ENCODE measurements around the gene ZMYM5.
"Not testable (repeated sequence)": the region's sequence is repeated elsewhere in the genome, so short reads cannot be mapped to it uniquely, and the experiment has no call there.

The ZMYM5 gene

GRCh38 chr13:19860884-19861655 lies 2.4 kb downstream of the ZMYM5 start:
- H3K27ac Mint-ChIP-seq = peak overlapping the region; percentile 99
- H3K36me3 Mint-ChIP-seq = peaks cover 41% of the 10 kb centered on the region
- peaks cover 4% of the 10 kb centered on the region for H3K9me3 Mint-ChIP-seq
- CTCF ChIA-PET = interaction anchor here (0.9 to 1.1 kb wide), 3 partner anchors 20 to 79 kb away, joined by 3 to 4 read pairs (median 3); partner anchors contain the start of gene PSPC1
- peaks cover 44% of the 10 kb centered on the region for H3K4me1 Mint-ChIP-seq
- H3K27me3 Mint-ChIP-seq = no peaks in the 10 kb centered on the region
- peak; percentile 34 for DNase-seq
- H3K4me3 Mint-ChIP-seq = peak overlapping the region; percentile 99

GRCh38 chr13:19857637-19858036 lies 5.8 kb downstream of the ZMYM5 start:
- H3K36me3 Mint-ChIP-seq = peaks cover 40% of the 10 kb centered on the region
- DNase-seq, H3K9me3 Mint-ChIP-seq, H3K27me3 Mint-ChIP-seq, H3K27ac Mint-ChIP-seq, CTCF ChIA-PET, H3K4me3 Mint-ChIP-seq: not testable (repeated sequence)
- peaks cover 32% of the 10 kb centered on the region for H3K4me1 Mint-ChIP-seq

- Mint-ChIP-seq H3K27ac (no peak overlapping the region), H3K4me1 (peaks cover 14% of the 10 kb centered on the region), H3K36me3 (peaks cover 26% of the 10 kb centered on the region), H3K9me3 (peaks cover 4% of the 10 kb centered on the region), H3K27me3 (no peaks in the 10 kb centered on the region), H3K4me3 (no peak overlapping the region)
- no peak for DNase-seq
- CTCF ChIA-PET = interaction anchor here (0.5 to 0.6 kb wide), 2 partner anchors 14 to 66 kb away, joined by 3 read pairs; no protein-coding TSS in a partner anchor
Observed at GRCh38 chr13:19852766-19853165, 10.7 kb downstream of the ZMYM5 start.

GRCh38 chr13:19845758-19846157 lies 17.7 kb downstream of the ZMYM5 start:
- Mint-ChIP-seq H3K27me3 (no peaks in the 10 kb centered on the region), H3K4me1 (peaks cover 7% of the 10 kb centered on the region)
- CTCF ChIA-PET = no interaction called here

GRCh38 chr13:19838865-19839275 lies 24.6 kb downstream of the ZMYM5 start:
- Mint-ChIP-seq H3K27ac (no peak overlapping the region), H3K36me3 (peaks cover 45% of the 10 kb centered on the region), H3K4me3 (no peak overlapping the region), H3K27me3 (no peaks in the 10 kb centered on the region), H3K4me1 (peaks cover 2% of the 10 kb centered on the region), H3K9me3 (no peaks in the 10 kb centered on the region)
- CTCF ChIA-PET = no interaction called here
- DNase-seq = no peak

More at GRCh38 chr13:19845758-19846157, 17.7 kb downstream of the ZMYM5 start:
- no peak for DNase-seq
- Mint-ChIP-seq H3K27ac (peak overlapping the region; percentile 7), H3K36me3 (peaks cover 20% of the 10 kb centered on the region), H3K4me3 (no peak overlapping the region), H3K9me3 (no peaks in the 10 kb centered on the region)

- H3K36me3 Mint-ChIP-seq = peaks cover 50% of the 10 kb centered on the region
- no peaks in the 10 kb centered on the region for H3K27me3 Mint-ChIP-seq
- CTCF ChIA-PET = no interaction called here
Observed at GRCh38 chr13:19836472-19836871, 27.0 kb downstream of the ZMYM5 start.

GRCh38 chr13:19834704-19835103 lies 28.7 kb downstream of the ZMYM5 start:
- Mint-ChIP-seq H3K27ac (no peak overlapping the region), H3K4me1 (no peaks in the 10 kb centered on the region), H3K27me3 (no peaks in the 10 kb centered on the region), H3K9me3 (no peaks in the 10 kb centered on the region), H3K36me3 (peaks cover 53% of the 10 kb centered on the region), H3K4me3 (no peak overlapping the region)
- no peak for DNase-seq
- CTCF ChIA-PET = no interaction called here

More at GRCh38 chr13:19836472-19836871, 27.0 kb downstream of the ZMYM5 start:
- Mint-ChIP-seq H3K4me3 (no peak overlapping the region), H3K9me3 (no peaks in the 10 kb centered on the region), H3K27ac (no peak overlapping the region), H3K4me1 (peaks cover 2% of the 10 kb centered on the region)
- DNase-seq = no peak

- Mint-ChIP-seq H3K4me1 (no peaks in the 10 kb centered on the region), H3K36me3 (peaks cover 41% of the 10 kb centered on the region), H3K27me3 (no peaks in the 10 kb centered on the region), H3K27ac (no peak overlapping the region), H3K9me3 (no peaks in the 10 kb centered on the region), H3K4me3 (no peak overlapping the region)
- no peak for DNase-seq
- CTCF ChIA-PET = no interaction called here
Observed at GRCh38 chr13:19822673-19823072, 40.8 kb downstream of the ZMYM5 start.

- Mint-ChIP-seq H3K4me3 (no peak overlapping the region), H3K9me3 (no peaks in the 10 kb centered on the region), H3K27me3 (no peaks in the 10 kb centered on the region), H3K4me1 (no peaks in the 10 kb centered on the region), H3K36me3 (peaks cover 25% of the 10 kb centered on the region), H3K27ac (no peak overlapping the region)
- CTCF ChIA-PET = interaction anchor here (1.2 to 1.7 kb wide), 2 partner anchors 11 to 75 kb away, joined by 3 to 5 read pairs; no protein-coding TSS in a partner anchor
- peak; percentile 47 for DNase-seq
Observed at GRCh38 chr13:19818223-19818842, 45.1 kb downstream of the ZMYM5 start.

GRCh38 chr13:19817510-19818158 lies 45.8 kb downstream of the ZMYM5 start:
- Mint-ChIP-seq H3K36me3 (peaks cover 21% of the 10 kb centered on the region), H3K27ac (no peak overlapping the region), H3K9me3 (no peaks in the 10 kb centered on the region), H3K4me3 (no peak overlapping the region), H3K4me1 (no peaks in the 10 kb centered on the region), H3K27me3 (no peaks in the 10 kb centered on the region)
- CTCF ChIA-PET = interaction anchor here (0.7 to 1.7 kb wide), 3 partner anchors 11 to 74 kb away, joined by 3 to 5 read pairs (median 3); no protein-coding TSS in a partner anchor
- no peak for DNase-seq

- Mint-ChIP-seq H3K27ac (no peak overlapping the region), H3K36me3 (peaks cover 23% of the 10 kb centered on the region), H3K9me3 (no peaks in the 10 kb centered on the region), H3K4me1 (no peaks in the 10 kb centered on the region), H3K27me3 (no peaks in the 10 kb centered on the region), H3K4me3 (no peak overlapping the region)
- CTCF ChIA-PET = interaction anchor here (0.7 to 1.7 kb wide), 2 partner anchors 10 to 12 kb away, joined by 3 to 5 read pairs; no protein-coding TSS in a partner anchor
- DNase-seq = no peak
Observed at GRCh38 chr13:19817106-19817505, 46.3 kb downstream of the ZMYM5 start.

- DNase-seq, CTCF ChIA-PET, H3K4me3 Mint-ChIP-seq, H3K27me3 Mint-ChIP-seq, H3K9me3 Mint-ChIP-seq, H3K27ac Mint-ChIP-seq, H3K4me1 Mint-ChIP-seq: not testable (repeated sequence)
- peaks cover 21% of the 10 kb centered on the region for H3K36me3 Mint-ChIP-seq
Observed at GRCh38 chr13:19815842-19816241, 47.6 kb downstream of the ZMYM5 start.

GRCh38 chr13:19810996-19811881 lies 52.2 kb downstream of the ZMYM5 start:
- Mint-ChIP-seq H3K4me3 (no peak overlapping the region), H3K4me1 (no peaks in the 10 kb centered on the region), H3K36me3 (peaks cover 12% of the 10 kb centered on the region), H3K9me3 (no peaks in the 10 kb centered on the region), H3K27me3 (no peaks in the 10 kb centered on the region), H3K27ac (no peak overlapping the region)
- DNase-seq = no peak
- CTCF ChIA-PET = interaction anchor here (0.6 kb wide), 1 partner anchor 75 kb away, joined by 3 read pairs; no protein-coding TSS in a partner anchor

Data from activated naive CD4-positive, alpha-beta T cell treated with anti-CD3 and anti-CD28 coated beads, Interleukin-2, amount 10 ng/mL, durations not matched to agents 7 days and 5 days (primary cell).